Esophagus squamous epithelium (tissue), 4 donors: ENCODE measurements around the gene SCN4B.

Source experiments
- POLR2A ChIP-seq, 4 donors: fragments of 450-650 bp; IDR thresholded peaks; one replicate each; pipeline ENCODE4 v1.6.1; 2017; ENCODE audit warnings: antibody characterized with exemption in 4 of 4, mild to moderate bottlenecking in 4 of 4, moderate library complexity in 3 of 4
- TF ChIP-seq, protein P1 (sequence below), 6 experiments: fragments of 450-650 bp in 4 of 6; fragments of 200-600 bp in 2 of 6; sonication (generic) in 2 of 6; IDR thresholded peaks; one replicate each; pipeline ENCODE4 v1.5.1; 2016 to 2019; ENCODE audit warnings: antibody characterized with exemption in 6 of 6, mild to moderate bottlenecking in 4 of 6, moderate library complexity in 4 of 6

GRCh38 chr11:118155776-118156530 lies 3.3 kb upstream of the SCN4B start:
- TF ChIP-seq, protein P1, sequence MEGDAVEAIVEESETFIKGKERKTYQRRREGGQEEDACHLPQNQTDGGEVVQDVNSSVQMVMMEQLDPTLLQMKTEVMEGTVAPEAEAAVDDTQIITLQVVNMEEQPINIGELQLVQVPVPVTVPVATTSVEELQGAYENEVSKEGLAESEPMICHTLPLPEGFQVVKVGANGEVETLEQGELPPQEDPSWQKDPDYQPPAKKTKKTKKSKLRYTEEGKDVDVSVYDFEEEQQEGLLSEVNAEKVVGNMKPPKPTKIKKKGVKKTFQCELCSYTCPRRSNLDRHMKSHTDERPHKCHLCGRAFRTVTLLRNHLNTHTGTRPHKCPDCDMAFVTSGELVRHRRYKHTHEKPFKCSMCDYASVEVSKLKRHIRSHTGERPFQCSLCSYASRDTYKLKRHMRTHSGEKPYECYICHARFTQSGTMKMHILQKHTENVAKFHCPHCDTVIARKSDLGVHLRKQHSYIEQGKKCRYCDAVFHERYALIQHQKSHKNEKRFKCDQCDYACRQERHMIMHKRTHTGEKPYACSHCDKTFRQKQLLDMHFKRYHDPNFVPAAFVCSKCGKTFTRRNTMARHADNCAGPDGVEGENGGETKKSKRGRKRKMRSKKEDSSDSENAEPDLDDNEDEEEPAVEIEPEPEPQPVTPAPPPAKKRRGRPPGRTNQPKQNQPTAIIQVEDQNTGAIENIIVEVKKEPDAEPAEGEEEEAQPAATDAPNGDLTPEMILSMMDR (IDR thresholded peaks at IDR 0.05) = no peak
- no peak for TF ChIP-seq POLR2A (IDR thresholded peaks at IDR 0.05)
